Measurements from ENCODE around the gene PRG2. TPM values are rescaled to one million over a fixed set of nuclear protein-coding genes. Genes with fewer than 3 reads are reported as not detected.
A peak's percentile ranks its signal among the peaks of the same experiment; 100 is the strongest.

Gene PRG2
- total and polyA plus RNA-seq, 2 of the 13 experiments (the other 11 are each of a cell fraction or from before 2014, with no cell fraction given) = not detected

- no peak for TF ChIP-seq ZNF574 (CRISPR knock-in tag; IDR thresholded peaks at IDR 0.05)
- no peak for TF ChIP-seq NBN (conservative IDR thresholded peaks at IDR 0.05)
- TF ChIP-seq ESRRA (CRISPR knock-in tag; IDR thresholded peaks at IDR 0.05; ENCODE audit: low read depth) = no peak
- TF ChIP-seq PHF21A (CRISPR knock-in tag; IDR thresholded peaks at IDR 0.05) = no peak
- no peak for TF ChIP-seq MED1 (CRISPR knock-in tag; IDR thresholded peaks at IDR 0.05)
- no peak for TF ChIP-seq SIX1 (CRISPR knock-in tag; IDR thresholded peaks at IDR 0.05; ENCODE audit: borderline replicate concordance)
- TF ChIP-seq CCAR2 (optimal IDR thresholded peaks at IDR 0.05; ENCODE audit: low read depth, low read length) = no peak
- TF ChIP-seq IKZF4 (CRISPR knock-in tag; IDR thresholded peaks at IDR 0.05; ENCODE audit: borderline replicate concordance, low read depth, not compliant biosample characterization) = no peak
- no peak for TF ChIP-seq ZNF891 (CRISPR knock-in tag; IDR thresholded peaks at IDR 0.05)
- TF ChIP-seq HNF4G (IDR thresholded peaks at IDR 0.05; ENCODE audit: borderline replicate concordance, low read depth, low read length) = no peak
- TF ChIP-seq HNF4G (CRISPR knock-in tag; IDR thresholded peaks at IDR 0.05; ENCODE audit: borderline replicate concordance, low read depth) = no peak
Observed at GRCh38 chr11:57358991-57359390, 31.5 kb downstream of the PRG2 start (continued).

- no peak overlapping the region for H3K4me3 ChIP-seq (replicated peaks in 1 of 3; ENCODE audit: insufficient read depth in 1 of 3, low read depth in 2 of 3, low read length in 3 of 3)
- POLR2A ChIA-PET = no interaction called here
- CTCF ChIA-PET (ENCODE audit: low intra/inter-chr PET ratio, low total read pairs) = no interaction called here
- no peak overlapping the region for H3K27ac ChIP-seq (ENCODE audit: extremely low read length, insufficient read depth, low read length)
- peaks cover 15% of the 10 kb centered on the region for H3K4me1 ChIP-seq (ENCODE audit: insufficient read depth, low read length)
- FAIRE-seq (no peak), DNase-seq (ENCODE audit: low spot score) (no peak), ATAC-seq (no peak)
- H3K79me2 ChIP-seq (ENCODE audit: insufficient read depth, low read length) = no peaks in the 10 kb centered on the region
- peaks cover 0 to 8% of the 10 kb centered on the region in 2 experiments; a peak in 2 of 5 replicates for H3K27me3 ChIP-seq (ENCODE audit: control insufficient read depth in 1 of 2, insufficient read depth in 2 of 2, low read length in 2 of 2)
- TF ChIP-seq ZNF629 (CRISPR knock-in tag; conservative IDR thresholded peaks at IDR 0.05) (peak; percentile 67), ZGPAT (CRISPR knock-in tag; IDR thresholded peaks at IDR 0.05) (no peak)
- H3K9me3 ChIP-seq (ENCODE audit: low read length) = no peaks in the 10 kb centered on the region
- intact Hi-C loops (cut with micrococcal nuclease; ENCODE audit: unreplicated experiment) = no loop called here
- WGBS (ENCODE audit: low lambda C conversion rate) = 62% methylated on average over 8 of the region's 9 CpGs
- H4K20me1 ChIP-seq (ENCODE audit: insufficient read depth, low read length) = no peaks in the 10 kb centered on the region
- H3K36me3 ChIP-seq (replicated peaks in 1 of 2; ENCODE audit: control insufficient read depth in 1 of 2, insufficient read depth in 2 of 2, low read length in 2 of 2) = no peaks in the 10 kb centered on the region
- in situ Hi-C loops (cut with HindIII; ENCODE audit: extremely low pct_ligation_motif_present, low pct_unique_long_range_greater_than_20kb) = loop anchor here (10.0 kb wide), 1 partner anchor 514 kb away; no protein-coding TSS in a partner anchor
- H3K9ac ChIP-seq (ENCODE audit: insufficient read depth, low read depth, low read length) = no peak overlapping the region
- no TSS peak for BruUV-seq (replicated peaks)
- H2AFZ ChIP-seq (ENCODE audit: low read length) = no peak overlapping the region
- no peak overlapping the region for H3K4me2 ChIP-seq (ENCODE audit: low read depth, low read length)
Observed at GRCh38 chr11:57358543-57358961, 31.9 kb downstream of the PRG2 start.
